PC-3 (cell line): ENCODE results near the gene EEF1E1. TPM values are rescaled to one million over a fixed set of nuclear protein-coding genes. Genes with fewer than 3 reads are reported as not detected.

ENCODE experiments used
- ATAC-seq: fragments of 200-7000 bp; cut with Tn5 transposase; 2 replicates; pipeline ENCODE4 v1.9.1; 2020; ENCODE audit warnings: mild to moderate bottlenecking, moderate library complexity
- BruUV-seq: library from RNA; stranded (reverse); fragments of 400-500 nt; replicated peaks from 2 replicates; lab custom pipeline; 2021; lab: Mats Ljungman, UMichigan
- CTCF ChIA-PET: fragments of 300-600 bp; sonication (Branson Sonifier 250); formaldehyde crosslinking; loops from one replicate; lab custom pipeline; 2022; ENCODE audit warnings: antibody characterized with exemption; lab: Charles Lee
- POLR2A ChIA-PET: fragments of 300-600 bp; sonication (Branson Sonifier 250); formaldehyde crosslinking; loops from one replicate; lab custom pipeline; 2022; ENCODE audit warnings: antibody characterized with exemption; ENCODE audit not compliant: unreplicated experiment; lab: Charles Lee
- DNase-seq: peaks from one replicate; pipeline ENCODE4 v3.0.0-alpha.2; 2015
- H2AFZ ChIP-seq: fragments of 300-600 bp; sonication (generic); 2 replicates; pipeline ENCODE4 v1.6.0; 2016; ENCODE audit warnings: antibody characterized with exemption, low read length
- H3F3A ChIP-seq: fragments of 300-600 bp; sonication (generic); one replicate; pipeline ENCODE4 v1.6.0; 2017; ENCODE audit warnings: antibody characterized with exemption, low read length, control low read depth, mild to moderate bottlenecking; ENCODE audit not compliant: unreplicated experiment
- H3K27ac ChIP-seq: fragments of 300-600 bp; sonication (generic); 2 replicates; pipeline ENCODE4 v1.5.1; 2016; ENCODE audit warnings: mild to moderate bottlenecking, low read length
- H3K27me3 ChIP-seq: fragments of 300-600 bp; sonication (generic); 2 replicates; pipeline ENCODE4 v1.6.1; 2016; ENCODE audit warnings: low read length, mixed read lengths
- H3K36me3 ChIP-seq: fragments of 300-600 bp; sonication (generic); 2 replicates; pipeline ENCODE4 v1.6.1; 2016; ENCODE audit warnings: low read depth, mixed run types, low read length, mixed read lengths
- H3K4me1 ChIP-seq: fragments of 300-600 bp; sonication (generic); 2 replicates; pipeline ENCODE4 v1.5.1; 2016; ENCODE audit warnings: low read length; ENCODE audit not compliant: insufficient read depth
- H3K4me2 ChIP-seq: fragments of 300-600 bp; sonication (generic); 2 replicates; pipeline ENCODE4 v1.6.0; 2016; ENCODE audit warnings: low read length
- H3K4me3 ChIP-seq: fragments of 300-600 bp; sonication (generic); 2 replicates; pipeline ENCODE4 v1.5.1; 2016; ENCODE audit warnings: mild to moderate bottlenecking, low read length, mixed read lengths
- H3K79me2 ChIP-seq: fragments of 300-600 bp; sonication (generic); 2 replicates; pipeline ENCODE4 v1.6.1; 2017; ENCODE audit warnings: low read length, mixed read lengths
- H3K9ac ChIP-seq: fragments of 300-600 bp; sonication (generic); 2 replicates; pipeline ENCODE4 v1.6.0; 2016; ENCODE audit warnings: mild to moderate bottlenecking, low read length
- H3K9me2 ChIP-seq: fragments of 300-600 bp; sonication (generic); replicated peaks from 2 replicates; pipeline ENCODE4 v1.6.1; 2016; ENCODE audit warnings: mixed run types, low read length, mixed read lengths
- H3K9me3 ChIP-seq: fragments of 300-600 bp; sonication (generic); 2 replicates; pipeline ENCODE4 v1.6.1; 2016; ENCODE audit warnings: low read length, mixed read lengths
- H4K20me1 ChIP-seq: fragments of 300-600 bp; sonication (generic); 2 replicates; pipeline ENCODE4 v1.6.1; 2016; ENCODE audit warnings: low read length, mixed read lengths
- CTCF ChIP-seq: fragments of 300-600 bp; sonication (generic); conservative IDR thresholded peaks from 2 replicates; pipeline ENCODE4 v1.5.1; 2017; ENCODE audit warnings: antibody characterized with exemption, low read depth, mild to moderate bottlenecking, low read length
- EZH2 ChIP-seq: fragments of 300-600 bp; sonication (generic); IDR thresholded peaks from one replicate; pipeline ENCODE4 v1.6.1; 2017; ENCODE audit warnings: antibody characterized with exemption, mild to moderate bottlenecking, low read length; ENCODE audit not compliant: unreplicated experiment
- EZH2phosphoT487 ChIP-seq: fragments of 300-600 bp; sonication (generic); IDR thresholded peaks from 2 replicates; pipeline ENCODE4 v1.6.1; 2018; ENCODE audit warnings: mild to moderate bottlenecking, antibody characterized with exemption, low read length, borderline replicate concordance
- intact Hi-C: fragments of 100-400 bp; cut with micrococcal nuclease; formaldehyde crosslinking; loops from 2 replicates; pipeline ENCODE4 v1.9.0; 2023
- total RNA-seq: library from RNA; depleted of rRNA; stranded (reverse); fragments of >200 nt; gene quantifications from 2 replicates; pipeline ENCODE4 v1.2.3, GENCODE V29; 2014

The EEF1E1 gene
- total RNA-seq, 1 experiment from 2014 or later = 72.6 TPM

DNA sequence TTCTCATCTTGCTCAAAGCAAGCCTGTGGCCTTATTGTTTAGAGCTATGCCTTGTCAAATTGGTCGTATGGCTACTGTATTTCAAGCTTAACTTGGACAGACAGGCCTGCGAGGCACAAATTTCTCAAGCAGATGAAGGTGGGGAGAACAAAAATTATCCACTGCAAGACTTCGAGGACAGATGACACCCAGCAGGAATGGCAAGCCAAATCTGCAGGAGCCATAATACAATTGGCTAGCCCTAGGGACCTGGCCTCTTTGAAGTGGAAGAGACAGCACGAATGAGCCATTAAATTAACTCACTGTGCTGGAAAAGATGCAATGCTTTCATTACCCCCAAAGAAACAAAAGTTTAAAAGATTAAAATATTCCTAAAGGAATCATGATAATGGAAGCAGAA lies 33.2 kb downstream of the EEF1E1 start:
- H3K4me3 ChIP-seq = no peak overlapping the region
- ChIA-PET POLR2A (no interaction called here), CTCF (no interaction called here)
- no peak for ATAC-seq
- no peaks in the 10 kb centered on the region for H3K9me3 ChIP-seq
- no peaks in the 10 kb centered on the region for H3K27me3 ChIP-seq
- no peak overlapping the region for H2AFZ ChIP-seq
- H3K9ac ChIP-seq = no peak overlapping the region
- H3K4me1 ChIP-seq = 0 out of 2 replicates have a peak, but pooled peaks cover 7% of the 10 kb centered on the region
- no peak overlapping the region for H3K27ac ChIP-seq
- H3F3A ChIP-seq = no peaks in the 10 kb centered on the region
- no peaks in the 10 kb centered on the region for H4K20me1 ChIP-seq
- intact Hi-C loops = no loop called here
- H3K36me3 ChIP-seq = no peaks in the 10 kb centered on the region
- TF ChIP-seq EZH2phosphoT487 = no peak
- no peak for TF ChIP-seq EZH2
- TF ChIP-seq CTCF = no peak
- H3K79me2 ChIP-seq = no peaks in the 10 kb centered on the region
- no peaks in the 10 kb centered on the region for H3K9me2 ChIP-seq
- no TSS peak for BruUV-seq
- DNase-seq = no peak
- H3K4me2 ChIP-seq = no peak overlapping the region

DNA sequence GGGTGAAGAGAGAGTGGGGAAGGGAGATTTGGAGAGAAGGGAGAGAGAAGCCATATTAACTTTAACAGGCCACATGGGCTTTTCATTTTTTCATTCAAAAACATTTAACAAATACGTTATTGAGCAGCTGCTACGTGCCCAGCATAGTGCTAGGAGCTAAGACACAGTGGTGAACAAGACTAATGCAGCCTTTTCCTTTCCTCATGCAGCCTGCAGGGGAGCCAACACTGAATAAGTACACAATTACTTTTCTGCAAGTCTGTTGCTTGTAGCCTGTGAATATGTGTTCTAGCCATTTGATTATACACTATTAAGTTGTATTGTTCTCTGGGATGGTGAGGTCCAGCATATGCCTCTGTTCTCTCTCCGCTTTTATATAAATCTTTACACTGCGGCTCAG lies 36.2 kb downstream of the EEF1E1 start:
- no peaks in the 10 kb centered on the region for H3K9me2 ChIP-seq
- ChIA-PET POLR2A (no interaction called here), CTCF (no interaction called here)
- H3K9me3 ChIP-seq = no peaks in the 10 kb centered on the region
- H2AFZ ChIP-seq = no peak overlapping the region
- no peaks in the 10 kb centered on the region for H3K27me3 ChIP-seq
- H3K27ac ChIP-seq = no peak overlapping the region
- no peak overlapping the region for H3K4me2 ChIP-seq
- intact Hi-C loops = loop anchor here (2.0 kb wide), 1 partner anchor 15 kb away; no protein-coding TSS in a partner anchor
- no peak overlapping the region for H3K9ac ChIP-seq
- TF ChIP-seq EZH2phosphoT487 (no peak), EZH2 (no peak), CTCF (no peak)
- H3F3A ChIP-seq = no peaks in the 10 kb centered on the region
- 0 out of 2 replicates have a peak, but pooled peaks cover 7% of the 10 kb centered on the region for H3K4me1 ChIP-seq
- ATAC-seq (no peak), DNase-seq (no peak)
- H3K79me2 ChIP-seq = peaks cover 10% of the 10 kb centered on the region; the same call in 1 of the 2 replicates
- BruUV-seq = no TSS peak
- H3K4me3 ChIP-seq = no peak overlapping the region
- H3K36me3 ChIP-seq = peaks cover 2% of the 10 kb centered on the region; the same call in 1 of the 2 replicates
- no peaks in the 10 kb centered on the region for H4K20me1 ChIP-seq

- H3K27ac ChIP-seq = no peak overlapping the region
- ChIA-PET CTCF (no interaction called here), POLR2A (no interaction called here)
- no peak for ATAC-seq
- peaks cover 10% of the 10 kb centered on the region; the same call in 1 of the 2 replicates for H3K79me2 ChIP-seq
- no peak overlapping the region for H3K4me3 ChIP-seq
- peaks cover 2% of the 10 kb centered on the region; the same call in 1 of the 2 replicates for H3K36me3 ChIP-seq
- H3K9me2 ChIP-seq = no peaks in the 10 kb centered on the region
- 0 out of 2 replicates have a peak, but pooled peaks cover 7% of the 10 kb centered on the region for H3K4me1 ChIP-seq
- H4K20me1 ChIP-seq = no peaks in the 10 kb centered on the region
- no peaks in the 10 kb centered on the region for H3K27me3 ChIP-seq
- no peaks in the 10 kb centered on the region for H3F3A ChIP-seq
- no peak overlapping the region for H2AFZ ChIP-seq
- no peaks in the 10 kb centered on the region for H3K9me3 ChIP-seq
- no TSS peak for BruUV-seq
- intact Hi-C loops = loop anchor here (2.0 kb wide), 1 partner anchor 153 kb away; no protein-coding TSS in a partner anchor
- DNase-seq = no peak
- TF ChIP-seq EZH2 (no peak), CTCF (no peak), EZH2phosphoT487 (no peak)
- H3K9ac ChIP-seq = no peak overlapping the region
- no peak overlapping the region for H3K4me2 ChIP-seq
Observed at GRCh38 chr6:8065519-8065911, 36.8 kb downstream of the EEF1E1 start.
